ENCODE data around the gene TIAL1.

The TIAL1 gene, protein sequence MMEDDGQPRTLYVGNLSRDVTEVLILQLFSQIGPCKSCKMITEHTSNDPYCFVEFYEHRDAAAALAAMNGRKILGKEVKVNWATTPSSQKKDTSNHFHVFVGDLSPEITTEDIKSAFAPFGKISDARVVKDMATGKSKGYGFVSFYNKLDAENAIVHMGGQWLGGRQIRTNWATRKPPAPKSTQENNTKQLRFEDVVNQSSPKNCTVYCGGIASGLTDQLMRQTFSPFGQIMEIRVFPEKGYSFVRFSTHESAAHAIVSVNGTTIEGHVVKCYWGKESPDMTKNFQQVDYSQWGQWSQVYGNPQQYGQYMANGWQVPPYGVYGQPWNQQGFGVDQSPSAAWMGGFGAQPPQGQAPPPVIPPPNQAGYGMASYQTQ

GRCh38 chr10:119596537-119597404 lies at the start of gene TIAL1:
TSS of gene TIAL1 (minus strand) at chr10:119596964. CDS start at chr10:119596465, 499 bp downstream.
- H3K4me1 ChIP-seq (ENCODE audit: insufficient read depth, low read length): peaks cover 17% of the 10 kb centered on the region
- H3K9ac ChIP-seq (ENCODE audit: low read depth, low read length): peak within 1 kb of the TSS; percentile 99
- peak within 1 kb of the TSS; percentile 91 for H3K27ac ChIP-seq (ENCODE audit: low read length)
- no peaks in the 10 kb centered on the region for H3K27me3 ChIP-seq (ENCODE audit: insufficient read depth, low read length)
- H3K36me3 ChIP-seq (ENCODE audit: insufficient read depth, low read depth, low read length): peaks cover 21% of the 10 kb centered on the region
- H3K4me3 ChIP-seq (ENCODE audit: low read length): peak within 1 kb of the TSS; percentile 87
- H3K9me3 ChIP-seq (ENCODE audit: insufficient read depth, low read depth, low read length): peaks cover 6% of the 10 kb centered on the region

DNA sequence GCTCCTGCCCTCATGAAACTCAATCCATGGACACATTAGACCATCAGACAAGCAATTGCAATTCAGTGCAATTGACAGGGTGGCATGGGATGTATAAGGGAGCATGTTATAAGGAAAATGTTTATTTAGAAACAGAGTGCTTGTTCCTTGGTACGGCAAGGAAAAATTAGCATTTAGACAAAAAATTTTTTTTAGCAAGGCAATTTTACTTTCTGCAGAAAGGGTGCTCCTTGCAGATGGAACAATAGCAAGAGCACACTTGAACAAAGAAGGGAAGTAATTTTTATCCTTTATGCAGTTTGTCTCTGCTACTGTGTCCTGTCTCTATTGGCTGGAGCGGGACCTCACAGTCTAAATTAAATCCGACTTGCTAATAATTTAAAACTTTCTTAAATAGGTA lies 48.2 kb upstream of the TIAL1 start:
- Histone ChIP-seq H3K4me1 (ENCODE audit: insufficient read depth, low read length) (no peaks in the 10 kb centered on the region; the same call in 1 of the 2 replicates), H3K27me3 (ENCODE audit: insufficient read depth, low read length) (no peaks in the 10 kb centered on the region)

DNA sequence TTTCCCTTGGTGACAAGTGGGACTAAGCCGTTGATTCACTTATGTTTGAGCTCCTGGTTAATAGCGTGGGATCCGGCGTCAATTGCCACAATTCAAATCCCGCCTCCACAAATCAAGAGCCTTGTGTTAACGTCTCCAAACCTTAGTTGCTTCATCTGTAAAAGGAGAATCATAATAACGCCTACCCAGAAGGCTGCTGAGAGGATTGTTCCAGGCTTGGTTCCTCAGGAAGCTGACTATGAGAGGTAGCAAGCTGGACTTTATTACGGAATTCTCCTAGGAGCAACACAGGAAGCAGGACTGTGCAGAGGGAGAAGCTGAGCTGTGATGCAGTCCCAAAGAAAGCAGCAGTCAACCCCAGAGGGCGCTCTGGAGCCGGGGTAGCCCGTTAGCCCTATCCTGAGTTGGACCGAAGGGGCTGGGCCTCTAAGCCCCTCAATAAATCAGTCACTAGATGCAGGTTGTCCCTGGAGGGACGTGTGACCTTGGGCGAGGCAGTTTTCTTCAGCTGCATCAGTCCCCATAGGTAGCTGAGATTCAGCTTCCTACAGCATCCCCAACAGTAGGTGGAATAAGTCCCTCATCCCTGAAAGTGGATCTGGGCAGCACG lies 47.5 kb upstream of the TIAL1 start:
- peaks cover 8% of the 10 kb centered on the region; the same call in 1 of the 2 replicates for H3K9me3 ChIP-seq (ENCODE audit: insufficient read depth, low read depth, low read length)
- no peaks in the 10 kb centered on the region for H3K36me3 ChIP-seq (ENCODE audit: insufficient read depth, low read depth, low read length)
- H3K9ac ChIP-seq (ENCODE audit: low read depth, low read length): no peak overlapping the region
- H3K27ac ChIP-seq (ENCODE audit: low read length): no peak overlapping the region
- H3K27me3 ChIP-seq (ENCODE audit: insufficient read depth, low read length): no peaks in the 10 kb centered on the region
- H3K4me3 ChIP-seq (ENCODE audit: low read length): no peak overlapping the region
- no peaks in the 10 kb centered on the region for H3K4me1 ChIP-seq (ENCODE audit: insufficient read depth, low read length)

More for the DNA sequence above, 48.2 kb upstream of the TIAL1 start:
- Histone ChIP-seq H3K9ac (ENCODE audit: low read depth, low read length) (no peak overlapping the region), H3K4me3 (ENCODE audit: low read length) (no peak overlapping the region), H3K36me3 (ENCODE audit: insufficient read depth, low read depth, low read length) (no peaks in the 10 kb centered on the region), H3K9me3 (ENCODE audit: insufficient read depth, low read depth, low read length) (peaks cover 8% of the 10 kb centered on the region; the same call in 1 of the 2 replicates), H3K27ac (ENCODE audit: low read length) (no peak overlapping the region)

- H3K27ac ChIP-seq (ENCODE audit: low read length): no peak overlapping the region
- no peak overlapping the region for H3K4me3 ChIP-seq (ENCODE audit: low read length)
- H3K9ac ChIP-seq (ENCODE audit: low read depth, low read length): no peak overlapping the region
- no peaks in the 10 kb centered on the region for H3K36me3 ChIP-seq (ENCODE audit: insufficient read depth, low read depth, low read length)
- H3K4me1 ChIP-seq (ENCODE audit: insufficient read depth, low read length): no peaks in the 10 kb centered on the region
- peaks cover 8% of the 10 kb centered on the region; the same call in 1 of the 2 replicates for H3K9me3 ChIP-seq (ENCODE audit: insufficient read depth, low read depth, low read length)
- no peaks in the 10 kb centered on the region for H3K27me3 ChIP-seq (ENCODE audit: insufficient read depth, low read length)
Observed at GRCh38 chr10:119643306-119644204, 46.8 kb upstream of the TIAL1 start.

DNA sequence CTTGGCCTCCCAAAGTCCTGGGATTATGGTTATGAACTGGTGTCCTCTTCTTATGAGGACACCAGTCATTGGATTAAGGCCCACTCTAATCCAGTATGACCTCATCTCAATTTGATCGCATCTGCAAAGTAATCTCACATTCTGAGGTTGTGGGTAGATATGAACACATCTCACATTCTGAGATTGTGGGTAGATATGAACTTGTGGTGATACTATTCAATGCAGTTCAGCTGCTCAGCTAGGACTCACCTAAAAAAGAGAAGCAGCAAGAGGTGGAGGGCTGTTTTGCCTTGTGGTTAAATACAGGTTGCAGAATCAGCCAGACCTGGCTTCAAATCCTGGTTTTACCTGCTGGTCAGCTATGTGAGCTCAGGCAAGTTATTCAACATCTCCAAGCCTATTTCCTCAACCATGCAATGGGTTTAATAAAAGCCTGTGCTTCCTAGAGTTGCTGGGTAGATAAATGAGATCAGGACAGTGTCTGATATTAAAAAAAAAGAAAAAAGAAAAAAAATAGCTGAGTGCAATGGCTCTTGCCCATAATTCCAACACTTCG lies 45.9 kb upstream of the TIAL1 start:
- H3K36me3 ChIP-seq (ENCODE audit: insufficient read depth, low read depth, low read length): no peaks in the 10 kb centered on the region
- H3K9ac ChIP-seq (ENCODE audit: low read depth, low read length): no peak overlapping the region
- no peaks in the 10 kb centered on the region for H3K4me1 ChIP-seq (ENCODE audit: insufficient read depth, low read length)
- H3K4me3 ChIP-seq (ENCODE audit: low read length): no peak overlapping the region
- H3K27me3 ChIP-seq (ENCODE audit: insufficient read depth, low read length): no peaks in the 10 kb centered on the region
- peaks cover 8% of the 10 kb centered on the region; the same call in 1 of the 2 replicates for H3K9me3 ChIP-seq (ENCODE audit: insufficient read depth, low read depth, low read length)
- no peak overlapping the region for H3K27ac ChIP-seq (ENCODE audit: low read length)

- H3K27me3 ChIP-seq (ENCODE audit: insufficient read depth, low read length): no peaks in the 10 kb centered on the region
- no peaks in the 10 kb centered on the region for H3K36me3 ChIP-seq (ENCODE audit: insufficient read depth, low read depth, low read length)
- no peak overlapping the region for H3K9ac ChIP-seq (ENCODE audit: low read depth, low read length)
- H3K4me3 ChIP-seq (ENCODE audit: low read length): no peak overlapping the region
- H3K9me3 ChIP-seq (ENCODE audit: insufficient read depth, low read depth, low read length): peaks cover 8% of the 10 kb centered on the region; the same call in 1 of the 2 replicates
- H3K27ac ChIP-seq (ENCODE audit: low read length): no peak overlapping the region
- H3K4me1 ChIP-seq (ENCODE audit: insufficient read depth, low read length): no peaks in the 10 kb centered on the region
Observed at GRCh38 chr10:119640875-119641526, 44.2 kb upstream of the TIAL1 start.

DNA sequence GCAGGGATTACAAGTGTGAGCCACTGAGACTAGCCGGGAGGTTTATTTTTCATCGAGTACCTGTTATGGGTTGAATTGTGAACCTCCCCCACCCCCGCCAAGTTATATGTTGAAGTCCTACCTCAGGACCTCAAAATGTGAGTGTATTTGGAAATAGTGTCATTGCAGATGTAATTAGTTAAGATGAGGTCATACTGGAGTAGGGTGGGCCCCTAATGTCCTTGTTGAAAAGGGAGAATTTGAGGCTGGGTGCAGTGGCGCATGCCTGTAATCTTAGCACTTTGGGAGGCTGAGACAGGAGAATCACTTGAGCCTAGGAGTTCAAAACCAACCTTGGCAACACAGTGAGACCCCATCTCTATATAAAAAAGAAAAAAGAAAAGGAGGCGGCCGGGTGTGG lies 43.6 kb upstream of the TIAL1 start:
- no peaks in the 10 kb centered on the region for H3K4me1 ChIP-seq (ENCODE audit: insufficient read depth, low read length)
- no peaks in the 10 kb centered on the region for H3K36me3 ChIP-seq (ENCODE audit: insufficient read depth, low read depth, low read length)
- H3K9me3 ChIP-seq (ENCODE audit: insufficient read depth, low read depth, low read length): peaks cover 8% of the 10 kb centered on the region; the same call in 1 of the 2 replicates
- H3K27me3 ChIP-seq (ENCODE audit: insufficient read depth, low read length): no peaks in the 10 kb centered on the region
- H3K4me3 ChIP-seq (ENCODE audit: low read length): no peak overlapping the region
- H3K27ac ChIP-seq (ENCODE audit: low read length): no peak overlapping the region
- H3K9ac ChIP-seq (ENCODE audit: low read depth, low read length): no peak overlapping the region

- Histone ChIP-seq H3K4me1 (ENCODE audit: insufficient read depth, low read length) (no peaks in the 10 kb centered on the region), H3K4me3 (ENCODE audit: low read length) (no peak overlapping the region), H3K27me3 (ENCODE audit: insufficient read depth, low read length) (no peaks in the 10 kb centered on the region), H3K9me3 (ENCODE audit: insufficient read depth, low read depth, low read length) (no peaks in the 10 kb centered on the region), H3K36me3 (ENCODE audit: insufficient read depth, low read depth, low read length) (no peaks in the 10 kb centered on the region), H3K9ac (ENCODE audit: low read depth, low read length) (no peak overlapping the region), H3K27ac (ENCODE audit: low read length) (no peak overlapping the region)
Observed at GRCh38 chr10:119638982-119639381, 42.2 kb upstream of the TIAL1 start.

DNA sequence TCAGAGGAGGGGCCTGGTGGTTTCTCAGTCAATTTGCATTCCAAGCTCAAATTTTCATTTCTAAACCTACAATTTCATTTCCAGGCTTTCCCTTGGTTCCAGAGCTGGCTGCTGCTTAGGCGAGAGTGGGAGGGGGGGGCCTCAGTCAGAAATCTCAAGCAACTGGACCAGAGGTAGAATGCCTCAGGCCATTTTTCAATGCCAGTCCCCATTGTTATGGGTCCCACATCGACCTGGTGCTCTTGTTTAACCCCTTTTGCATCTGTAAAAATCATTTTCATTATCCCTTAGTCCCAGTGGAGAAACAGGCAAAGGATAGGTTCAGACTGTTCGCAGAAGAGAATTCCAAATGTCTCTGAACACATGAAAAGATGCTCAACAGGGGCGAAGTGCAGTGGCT lies 40.9 kb upstream of the TIAL1 start:
- no peaks in the 10 kb centered on the region for H3K9me3 ChIP-seq (ENCODE audit: insufficient read depth, low read depth, low read length)
- H3K4me1 ChIP-seq (ENCODE audit: insufficient read depth, low read length): no peaks in the 10 kb centered on the region
- H3K9ac ChIP-seq (ENCODE audit: low read depth, low read length): no peak overlapping the region
- no peaks in the 10 kb centered on the region for H3K36me3 ChIP-seq (ENCODE audit: insufficient read depth, low read depth, low read length)
- H3K27me3 ChIP-seq (ENCODE audit: insufficient read depth, low read length): no peaks in the 10 kb centered on the region
- no peak overlapping the region for H3K27ac ChIP-seq (ENCODE audit: low read length)
- H3K4me3 ChIP-seq (ENCODE audit: low read length): no peak overlapping the region

- Histone ChIP-seq H3K27ac (ENCODE audit: low read length) (no peak overlapping the region), H3K36me3 (ENCODE audit: insufficient read depth, low read depth, low read length) (no peaks in the 10 kb centered on the region), H3K9ac (ENCODE audit: low read depth, low read length) (no peak overlapping the region), H3K27me3 (ENCODE audit: insufficient read depth, low read length) (no peaks in the 10 kb centered on the region), H3K4me3 (ENCODE audit: low read length) (no peak overlapping the region), H3K9me3 (ENCODE audit: insufficient read depth, low read depth, low read length) (no peaks in the 10 kb centered on the region), H3K4me1 (ENCODE audit: insufficient read depth, low read length) (no peaks in the 10 kb centered on the region)
Observed at GRCh38 chr10:119634219-119634544, 37.4 kb upstream of the TIAL1 start.
